WTC11 (cell line): Measurements from ENCODE around the gene KRTAP2-3.

Experiments
- CTCF ChIP-seq: fragments of 200-600 bp; IDR thresholded peaks from 2 replicates; pipeline ENCODE4 v1.8.0; 2022; ENCODE audit warnings: antibody characterized with exemption
- FOXJ3 ChIP-seq: sonication (generic); formaldehyde crosslinking; IDR thresholded peaks from 2 replicates; pipeline ENCODE4 v1.9.0; 2021; ENCODE audit warnings: missing genetic modification reagents, mild to moderate bottlenecking, borderline replicate concordance
- ZNF121 ChIP-seq: sonication (generic); formaldehyde crosslinking; IDR thresholded peaks from 2 replicates; pipeline ENCODE4 v1.8.0; 2023; ENCODE audit warnings: missing genetic modification reagents

- no peak for TF ChIP-seq ZNF121 (CRISPR knock-in tag)
- TF ChIP-seq FOXJ3 (CRISPR knock-in tag) = no peak
- TF ChIP-seq CTCF = no peak
Observed at GRCh38 chr17:41013181-41013580, 46.7 kb downstream of the KRTAP2-3 start.
